Urothelium cell line (cell line): ENCODE results near the gene SENP8.
"Not testable (repeated sequence)": the region's sequence is repeated elsewhere in the genome, so short reads cannot be mapped to it uniquely, and the experiment has no call there.

Experiments
- DNase-seq: peaks from one replicate; pipeline ENCODE4 v3.0.0; 2011; ENCODE audit warnings: low spot score, mixed read lengths
- FAIRE-seq: peaks from 2 replicates; lab custom pipeline; 2011; peaks lifted over from hg19 to GRCh38; lab: Jason Lieb, UNC

Gene SENP8

DNA sequence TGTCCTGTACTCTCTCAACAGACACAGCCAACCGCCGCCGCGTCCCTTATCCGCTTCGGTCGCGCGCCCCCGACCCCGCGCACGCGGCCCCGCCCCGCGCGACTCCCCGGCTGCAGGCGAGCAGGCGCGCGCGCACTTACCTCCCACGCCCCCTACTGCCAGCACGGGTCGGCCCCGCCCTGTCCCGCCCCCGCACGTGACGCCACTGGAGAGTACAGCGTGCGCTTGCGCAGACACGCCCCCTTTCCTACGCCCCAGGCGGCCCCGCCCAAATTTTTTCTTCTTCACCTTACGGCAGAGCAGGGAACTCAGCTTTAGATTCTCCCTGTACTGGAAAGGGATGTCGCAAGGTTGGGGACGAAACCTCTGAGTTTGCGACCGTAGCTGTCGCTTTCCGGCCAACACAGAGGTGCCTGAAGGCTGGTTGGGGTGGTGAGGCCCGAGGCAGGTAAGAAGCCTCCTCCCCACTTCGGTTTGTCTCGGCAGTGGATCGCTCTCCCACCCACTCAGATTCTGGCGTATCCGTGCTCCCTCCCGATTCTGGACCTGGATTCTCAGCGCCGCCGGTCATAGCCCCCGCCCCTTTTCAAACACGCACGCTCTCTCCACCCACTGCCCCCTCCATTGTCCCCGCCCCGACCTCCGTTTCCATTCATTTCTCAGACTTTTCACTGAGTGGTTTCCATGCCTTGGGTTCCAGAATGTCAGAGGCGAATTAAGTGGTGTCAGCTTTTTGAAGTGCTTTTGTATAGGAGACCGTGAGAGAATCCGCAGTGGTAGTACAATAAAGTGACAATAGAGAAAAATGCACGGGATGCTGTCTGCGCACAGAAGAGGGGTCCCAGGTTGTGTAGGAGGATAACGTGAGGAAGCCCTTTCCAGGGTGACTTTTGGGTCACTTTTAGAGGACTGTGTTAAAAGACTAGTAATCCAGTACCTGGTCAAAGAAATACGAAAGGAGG lies at the start of gene SENP8, which contains the start of gene MYO9A:
SENP8 (plus strand) TSS at position 387 of the 962 bp plus-strand sequence. CDS start 21,221 bp downstream, outside the sequence.
MYO9A (minus strand) TSS at position 134 of the 962 bp plus-strand sequence. CDS start 71,587 bp downstream, outside the sequence.
- FAIRE-seq, result peak; percentile 83

DNA sequence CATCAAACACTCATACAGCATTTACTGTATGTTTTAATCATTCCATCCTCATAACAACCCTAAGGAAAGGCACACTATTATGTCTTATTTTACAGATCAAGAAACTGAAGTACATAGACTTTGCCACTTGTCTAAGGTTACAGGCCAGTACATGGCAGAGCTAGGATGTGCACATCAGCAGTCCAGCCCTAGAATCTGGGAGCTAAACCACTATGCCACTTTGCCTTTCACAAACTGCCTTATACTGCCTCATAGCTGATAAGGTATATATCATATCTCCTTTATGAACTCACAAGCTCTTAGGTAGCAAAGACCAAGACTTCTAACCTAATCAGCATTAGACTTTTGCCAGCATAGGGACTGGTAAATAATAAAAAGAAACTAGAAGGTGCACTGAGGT lies 49.3 kb upstream of the SENP8 start:
- no peak for FAIRE-seq

More for the DNA sequence above, at the start of gene SENP8, which contains the start of gene MYO9A:
- peak; percentile 98 for DNase-seq

DNA sequence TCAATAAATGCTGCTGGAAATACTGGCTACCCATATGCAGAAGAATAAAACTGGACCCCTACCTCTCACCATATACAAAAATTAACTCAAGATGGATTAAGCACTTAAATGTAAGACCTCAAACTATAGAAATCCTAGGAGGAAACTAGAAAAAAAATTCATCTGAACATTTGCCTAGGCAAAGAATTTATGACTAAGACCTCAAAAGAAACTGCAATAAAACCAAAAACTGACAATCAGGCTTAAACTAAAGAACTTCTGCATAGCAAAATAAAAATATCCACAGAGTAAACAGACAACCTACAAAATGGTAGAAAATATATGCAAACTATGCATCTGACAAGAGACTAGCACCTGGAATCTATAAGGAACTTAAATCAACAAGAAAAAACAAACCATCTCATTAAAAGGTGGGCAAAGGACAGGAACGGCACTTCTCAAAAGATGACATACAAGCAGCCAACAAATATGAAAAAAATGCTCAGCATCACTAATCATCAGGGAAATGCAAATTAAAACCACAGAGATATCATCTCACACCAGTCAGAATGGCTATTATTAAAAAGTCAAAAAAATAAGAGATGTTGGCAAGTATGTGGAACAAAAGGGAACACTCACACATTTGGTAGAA lies 47.3 kb upstream of the SENP8 start:
- no peak for DNase-seq
- no peak for FAIRE-seq

More for the DNA sequence above, 49.3 kb upstream of the SENP8 start:
- DNase-seq, result no peak

DNA sequence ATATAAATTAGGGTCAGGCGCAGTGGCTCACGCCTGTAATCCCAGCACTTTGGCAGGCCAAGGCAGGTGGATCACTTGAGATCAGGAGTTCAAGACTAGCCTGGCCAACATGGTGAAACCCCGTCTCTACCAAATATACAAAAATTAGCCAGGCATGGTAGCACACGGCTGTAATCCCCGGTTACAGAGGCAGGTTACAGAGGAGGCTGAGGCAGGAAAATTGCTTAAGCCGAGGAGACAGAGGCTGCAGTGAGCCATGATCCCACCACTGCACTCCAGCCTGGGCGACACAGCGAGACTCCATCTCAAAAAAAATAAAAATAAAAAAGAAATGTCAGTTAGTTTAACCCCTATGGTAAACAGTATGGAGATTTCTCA lies 46.8 kb upstream of the SENP8 start:
- FAIRE-seq, DNase-seq: not testable (repeated sequence)

DNA sequence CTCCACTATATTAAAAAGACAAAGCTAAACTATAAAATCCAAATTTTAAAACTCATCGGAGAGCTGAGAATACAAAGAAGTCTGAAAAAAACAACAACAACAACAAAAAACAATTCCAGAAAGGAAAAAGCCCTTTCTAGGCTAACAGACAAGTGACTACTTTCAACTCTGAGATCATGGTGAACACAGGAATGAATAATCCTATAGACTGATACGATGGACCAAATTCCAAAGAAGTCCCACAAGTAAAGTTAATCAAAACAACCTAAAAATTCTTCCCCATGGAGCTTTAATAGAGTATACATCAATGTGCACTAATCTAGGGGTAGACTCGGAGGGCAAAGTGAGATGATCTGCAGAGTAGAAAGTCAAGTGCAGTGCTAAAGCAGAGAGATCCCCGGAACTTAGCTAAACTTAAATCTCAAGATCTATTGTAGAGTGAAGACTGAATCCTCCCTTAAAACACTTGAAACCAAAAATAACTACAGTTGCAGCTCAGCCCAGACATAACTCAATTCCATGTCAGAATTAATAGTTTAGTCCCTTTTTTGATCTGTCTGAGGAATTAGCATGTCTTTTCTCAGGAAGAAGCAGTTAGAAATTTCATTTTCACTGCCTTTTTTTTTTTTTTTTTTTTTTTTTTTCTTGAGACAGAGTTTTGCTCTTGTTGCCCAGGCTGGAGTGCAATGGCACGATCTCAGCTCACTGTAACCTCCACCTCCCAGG lies 43.7 kb upstream of the SENP8 start:
- DNase-seq (no peak), FAIRE-seq (no peak)

DNA sequence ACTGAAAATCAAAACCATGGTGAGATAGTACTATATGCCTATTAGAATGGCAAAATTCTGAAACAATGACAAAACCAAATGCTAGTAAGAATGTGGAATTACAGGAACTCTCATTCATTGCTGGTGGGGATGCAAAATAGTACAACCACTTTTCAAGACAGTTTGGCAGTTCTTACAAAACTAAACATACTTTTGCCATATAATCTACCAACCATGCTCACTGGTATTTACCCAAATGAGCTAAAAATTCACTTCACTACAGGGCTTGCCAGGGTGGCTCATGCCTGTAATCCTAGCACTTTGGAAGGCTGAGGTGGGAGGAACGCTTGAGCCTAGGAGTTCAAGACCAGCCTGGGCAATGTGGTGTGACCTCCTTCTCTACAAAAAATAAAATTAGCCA lies 40.3 kb upstream of the SENP8 start:
- FAIRE-seq, result no peak
- DNase-seq, result no peak

DNA sequence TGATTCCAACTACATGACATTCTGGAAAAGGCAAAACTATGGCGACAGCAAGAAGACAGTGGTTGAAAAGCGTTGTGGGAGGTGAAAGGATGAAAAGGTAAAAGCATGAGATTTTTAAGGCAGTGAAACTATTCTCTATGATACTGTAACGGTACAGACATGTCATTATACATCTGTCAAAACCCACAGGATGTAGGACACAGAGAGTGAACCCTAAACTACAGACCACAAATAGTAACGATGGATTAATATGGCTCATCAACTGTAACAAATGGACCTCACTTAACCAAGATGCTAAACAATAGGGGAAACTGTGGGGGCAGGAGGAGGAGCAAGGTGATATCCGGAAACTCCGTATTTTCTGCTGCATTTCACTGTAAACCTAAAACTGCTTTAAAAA lies 39.3 kb upstream of the SENP8 start:
- FAIRE-seq (no peak), DNase-seq (no peak)

DNA sequence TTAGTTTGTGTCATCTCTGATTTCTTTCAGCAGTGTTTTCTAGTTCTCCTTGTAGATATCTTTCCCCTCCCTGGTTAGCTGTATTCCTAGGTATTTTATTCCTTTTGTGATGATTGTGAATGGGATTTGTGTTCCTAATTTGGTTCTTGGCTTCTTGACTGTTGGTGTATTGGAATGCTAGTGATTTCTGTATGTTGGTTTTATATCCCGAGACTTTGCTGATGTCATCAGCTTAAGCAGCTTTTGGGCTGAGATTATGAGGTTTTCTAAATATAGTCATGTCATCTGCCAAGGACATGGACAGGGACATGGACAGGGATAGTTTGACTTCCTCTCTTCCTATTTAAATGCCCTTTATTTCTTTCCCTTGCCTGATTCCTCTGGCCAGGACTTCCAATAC lies 36.0 kb upstream of the SENP8 start:
- FAIRE-seq (no peak), DNase-seq (no peak)

DNA sequence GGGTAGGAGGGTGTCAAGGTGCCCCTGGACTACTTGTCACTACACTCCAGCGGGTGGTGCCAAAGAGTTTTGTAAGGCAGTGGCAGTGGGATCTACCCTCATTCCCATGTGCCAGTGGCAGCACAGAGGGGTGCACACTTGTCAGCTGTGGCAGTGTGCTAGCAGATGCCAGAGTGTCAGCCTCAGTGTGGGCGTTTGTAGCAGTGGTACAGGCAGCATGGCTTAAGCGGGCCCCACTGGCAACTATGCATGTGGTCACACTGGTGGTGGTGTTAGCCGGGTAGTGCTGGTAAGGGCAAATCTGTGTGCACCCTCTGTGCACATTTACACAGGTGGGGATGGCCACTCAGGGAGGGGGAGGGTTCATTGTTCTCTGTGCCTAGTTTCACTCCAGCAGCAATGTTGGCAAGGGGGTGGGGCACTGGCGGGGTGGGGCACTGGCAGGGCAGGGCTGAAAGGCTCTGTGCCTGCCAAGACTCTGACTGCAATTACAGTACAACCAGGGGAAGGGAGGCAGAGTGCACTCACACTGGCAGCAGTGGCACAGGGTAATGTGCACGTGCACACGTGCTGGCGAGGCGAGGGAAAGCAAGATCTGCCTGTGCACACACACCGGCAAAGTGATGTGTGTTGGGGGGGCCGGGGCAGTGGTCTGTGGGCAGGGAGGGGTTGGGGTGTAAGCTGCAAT lies 32.0 kb upstream of the SENP8 start:
- DNase-seq (no peak), FAIRE-seq (no peak)

DNA sequence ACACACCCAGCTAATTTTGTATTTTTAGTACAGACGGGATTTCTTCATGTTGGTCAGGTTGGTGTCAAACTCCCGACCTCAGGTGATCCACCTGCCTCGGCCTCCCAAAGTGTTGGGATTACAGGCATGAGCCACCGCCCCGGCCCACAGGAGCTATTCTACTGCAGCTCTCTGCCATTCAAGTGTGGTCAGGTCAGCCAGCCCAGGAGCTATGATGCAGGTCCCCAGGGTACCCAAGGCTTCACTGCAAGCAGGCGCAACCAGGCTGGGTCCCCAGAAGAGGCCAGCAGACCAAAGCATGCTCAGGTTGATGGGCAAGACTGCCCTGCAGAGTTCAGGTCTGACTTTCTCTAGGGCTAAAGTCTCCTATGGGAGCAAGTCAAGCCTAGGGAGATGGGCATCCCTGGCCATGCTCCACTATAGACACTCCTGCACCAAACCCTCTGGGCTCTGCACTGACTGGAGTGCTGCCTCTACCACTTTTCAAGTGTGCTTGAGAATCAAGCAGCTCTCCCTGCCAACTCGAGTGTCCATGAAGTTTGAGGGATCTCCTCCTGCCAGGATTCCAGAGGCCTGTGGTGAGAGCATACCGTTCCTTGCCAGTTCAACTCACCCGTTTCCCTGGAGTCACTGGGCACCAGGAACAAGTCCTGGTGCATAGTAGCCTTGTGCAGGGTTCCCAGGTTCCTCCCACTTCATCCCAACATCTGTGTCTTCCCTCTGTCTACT lies 31.1 kb upstream of the SENP8 start:
- FAIRE-seq, result peak; percentile 5

DNA sequence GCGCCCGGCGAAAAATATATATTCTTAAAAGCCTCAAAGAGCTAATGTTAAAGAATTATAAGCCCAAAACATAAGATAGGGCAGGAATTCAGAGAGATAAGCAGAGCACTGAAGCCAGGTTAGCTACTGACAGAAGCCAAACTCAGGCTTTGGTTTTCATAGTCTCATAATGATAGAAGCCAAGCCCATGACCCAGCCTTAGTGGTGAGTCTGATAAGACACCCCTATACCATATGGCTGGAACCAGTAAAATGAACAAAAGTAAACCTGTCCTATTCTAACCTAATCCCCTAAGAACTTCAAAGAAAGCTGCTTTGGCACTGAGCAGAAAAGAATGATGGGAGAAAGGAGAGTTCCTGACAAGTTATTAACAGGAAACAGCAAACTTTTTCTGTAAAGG lies 26.2 kb upstream of the SENP8 start:
- FAIRE-seq (no peak), DNase-seq (no peak)

More for the DNA sequence above, 31.1 kb upstream of the SENP8 start:
- DNase-seq, result no peak

DNA sequence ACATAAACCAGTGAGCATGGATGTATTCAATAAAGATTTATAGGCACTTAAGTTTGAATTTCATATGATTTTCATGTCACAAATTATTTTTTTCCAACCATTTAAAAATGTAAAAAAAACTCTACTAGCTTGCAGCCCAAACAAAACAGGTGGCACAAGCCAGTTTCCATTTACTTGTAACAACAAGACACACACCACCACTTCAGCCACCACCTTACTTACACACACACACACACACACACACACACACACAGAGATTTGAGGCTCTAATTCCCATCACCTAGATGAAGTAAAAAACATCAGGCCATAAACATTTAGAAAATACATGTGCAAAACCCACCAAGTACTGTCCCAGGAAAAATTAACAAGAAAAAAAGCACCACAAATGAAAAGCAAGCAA lies 25.5 kb upstream of the SENP8 start:
- no peak for FAIRE-seq

DNA sequence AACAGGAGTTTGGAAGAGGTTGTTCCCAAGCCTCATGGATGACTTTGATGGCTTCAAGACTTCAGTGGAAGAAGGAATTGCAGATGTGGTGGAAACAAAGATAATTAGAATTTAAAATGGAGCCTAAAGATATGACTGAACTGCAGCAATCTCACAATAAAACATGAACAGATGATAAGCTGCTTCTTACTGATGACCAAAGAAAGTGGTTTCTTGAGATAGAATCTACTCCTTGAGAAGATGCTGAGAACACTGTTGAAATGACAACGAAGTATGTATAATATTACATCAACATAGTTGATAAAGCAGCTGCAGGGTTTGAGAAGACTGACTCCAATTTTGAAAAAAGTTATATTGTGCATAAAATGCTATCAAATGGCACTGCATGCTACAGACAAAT lies 21.4 kb upstream of the SENP8 start:
- DNase-seq (no peak), FAIRE-seq (no peak)

More for the DNA sequence above, 25.5 kb upstream of the SENP8 start:
- DNase-seq, result no peak

DNA sequence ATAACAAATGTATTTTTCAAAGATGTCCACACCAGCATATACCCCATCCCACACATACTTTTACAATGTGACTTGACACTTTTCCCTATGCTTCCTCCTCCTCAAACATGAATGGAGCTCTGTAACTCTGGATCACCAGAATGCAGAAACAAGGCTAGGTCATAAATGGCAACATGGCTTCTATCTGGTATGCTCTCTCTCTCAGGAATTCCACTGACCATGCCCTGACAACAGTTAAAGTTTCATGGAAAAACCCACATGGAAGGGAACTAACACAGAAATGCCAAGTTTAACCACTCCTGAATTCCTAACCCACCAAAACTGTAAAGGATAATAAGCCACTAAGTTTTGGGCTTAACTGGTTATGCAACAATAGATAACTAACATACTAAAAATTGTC lies 20.2 kb upstream of the SENP8 start:
- FAIRE-seq, result no peak
- DNase-seq, result no peak

DNA sequence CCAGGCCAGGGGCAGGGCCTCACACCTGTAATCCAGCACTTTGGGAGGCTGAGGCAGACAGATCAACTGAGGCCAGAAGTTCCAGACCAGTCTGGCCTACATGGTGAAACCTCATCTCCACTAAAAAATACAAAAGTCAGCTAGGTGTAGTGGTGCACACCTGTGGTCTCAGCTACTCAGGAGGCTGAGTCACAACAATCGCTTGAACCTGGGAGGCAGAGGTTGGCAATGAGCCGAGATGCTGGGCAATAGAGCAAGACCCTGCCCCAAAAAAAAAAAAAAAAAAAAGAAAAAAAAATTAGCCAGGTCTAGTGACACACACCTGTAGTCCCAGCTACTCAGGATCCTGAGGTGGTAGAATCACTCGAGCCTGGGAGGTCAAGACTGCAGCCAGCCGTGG lies 19.0 kb upstream of the SENP8 start:
- FAIRE-seq, result no peak
- no peak for DNase-seq

DNA sequence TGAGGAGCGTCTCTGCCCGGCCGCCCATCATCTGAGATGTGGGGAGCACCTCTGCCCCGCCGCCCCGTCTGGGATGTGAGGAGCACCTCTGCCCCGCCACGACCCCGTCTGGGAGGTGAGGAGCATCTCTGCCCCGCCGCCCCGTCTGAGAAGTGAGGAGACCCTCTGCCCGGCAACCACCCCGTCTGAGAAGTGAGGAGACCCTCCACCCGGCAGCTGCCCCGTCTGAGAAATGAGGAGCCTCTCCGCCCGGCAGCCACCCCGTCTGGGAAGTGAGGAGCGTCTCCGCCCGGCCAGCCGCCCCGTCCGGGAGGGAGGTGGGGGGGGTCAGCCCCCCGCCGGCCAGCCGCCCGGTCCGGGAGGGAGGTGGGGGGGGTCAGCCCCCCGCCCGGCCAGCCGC lies 17.7 kb upstream of the SENP8 start:
- FAIRE-seq, DNase-seq: not testable (repeated sequence)

DNA sequence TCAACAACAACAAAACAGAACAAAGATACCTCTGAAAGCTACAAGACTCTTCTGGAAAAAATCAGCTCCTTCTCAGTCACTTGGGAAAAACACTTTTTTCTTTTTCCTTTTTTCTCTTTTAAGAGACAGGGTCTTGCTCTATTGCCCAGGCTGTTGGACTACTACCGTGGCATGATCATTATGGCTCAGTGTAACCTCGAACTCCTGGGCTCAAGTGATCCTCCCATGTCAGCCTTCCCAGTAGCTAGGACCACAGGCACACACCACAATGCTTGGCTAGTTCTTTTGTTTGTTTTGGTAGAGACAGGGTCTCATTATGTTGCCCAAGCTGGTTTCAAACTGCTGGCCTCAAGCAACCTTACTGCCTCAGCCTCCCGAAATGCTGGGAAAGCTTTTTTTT lies 13.1 kb upstream of the SENP8 start:
- no peak for FAIRE-seq
- no peak for DNase-seq

DNA sequence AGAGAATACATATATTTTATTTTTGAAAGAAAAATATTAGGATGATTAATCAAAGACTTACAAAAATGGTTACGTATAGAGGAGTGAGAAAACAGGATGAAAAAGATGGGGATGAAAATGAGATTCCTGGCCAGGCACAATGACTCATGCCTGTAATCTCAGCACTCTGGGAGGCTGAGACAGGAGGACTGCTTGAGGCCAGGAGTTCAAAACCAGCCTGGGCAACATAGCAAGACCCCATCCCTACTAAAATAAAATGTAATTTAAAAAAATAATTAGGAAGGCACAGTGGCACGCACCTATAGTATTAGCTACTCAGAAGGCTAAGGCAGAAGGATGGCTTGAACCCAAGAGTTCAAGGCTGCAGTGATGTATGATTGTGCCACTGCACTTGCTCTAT lies 12.1 kb upstream of the SENP8 start:
- FAIRE-seq (no peak), DNase-seq (no peak)

DNA sequence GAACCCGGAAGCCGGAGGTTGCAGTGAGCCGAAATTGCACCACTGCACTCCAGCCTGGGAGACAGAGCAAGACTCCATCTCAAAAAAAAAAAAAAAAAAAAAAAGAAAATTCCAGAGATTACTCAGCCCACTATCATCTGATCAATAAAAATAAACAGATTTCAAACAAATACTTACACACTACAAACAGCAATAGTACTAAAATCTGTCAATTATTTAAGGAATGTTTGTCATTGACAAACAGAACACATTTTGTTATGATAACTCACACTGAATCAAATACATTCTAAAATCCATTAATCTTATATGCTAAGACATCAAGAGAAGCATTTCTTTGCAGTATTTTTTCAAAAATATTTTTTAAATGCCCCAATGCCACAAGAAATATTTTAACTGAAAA lies 7.8 kb upstream of the SENP8 start:
- DNase-seq (no peak), FAIRE-seq (no peak)

DNA sequence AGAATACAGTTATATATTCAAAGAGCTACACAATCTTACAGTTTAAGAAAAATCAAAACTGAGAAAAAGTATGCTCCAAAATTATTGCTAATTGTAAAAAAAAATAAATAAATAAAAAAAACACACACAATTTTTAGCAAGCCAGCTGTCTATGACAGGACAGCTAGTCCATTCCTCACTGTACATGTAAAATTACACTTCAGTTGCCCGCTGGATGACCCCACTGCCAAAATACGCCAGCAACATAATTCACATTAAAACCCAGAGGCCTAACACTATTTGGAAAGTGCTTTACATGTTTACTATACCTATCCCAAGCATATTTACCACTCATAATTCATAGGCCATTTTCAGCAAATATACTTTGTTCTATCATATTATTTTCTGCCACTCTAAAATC lies 6.1 kb upstream of the SENP8 start:
- FAIRE-seq (no peak), DNase-seq (no peak)
